Activated T-cell treated with anti-CD3 and anti-CD28 coated beads, Interleukin-2, amount 50 U/mL, for 24 hours (primary cell): ENCODE results near the gene CFAP99.
A peak's percentile ranks its signal among the peaks of the same experiment; 100 is the strongest.

Experiments
- DNase-seq: peaks from one replicate; pipeline ENCODE4 v3.0.0-alpha.2; 2020
- H3K27ac Mint-ChIP-seq: 2 replicates; pipeline ENCODE4 v1.8.0; 2020; ENCODE audit warnings: mild to moderate bottlenecking, mixed read lengths
- H3K27me3 Mint-ChIP-seq: 2 replicates; pipeline ENCODE4 v1.8.0; 2020; ENCODE audit warnings: mixed read lengths
- H3K36me3 Mint-ChIP-seq: 2 replicates; pipeline ENCODE4 v1.8.0; 2020; ENCODE audit warnings: low read depth, mixed read lengths
- H3K4me1 Mint-ChIP-seq: 2 replicates; pipeline ENCODE4 v1.8.0; 2020; ENCODE audit warnings: low read depth, mixed read lengths
- H3K4me3 Mint-ChIP-seq: 2 replicates; pipeline ENCODE4 v1.8.0; 2020; ENCODE audit warnings: mild to moderate bottlenecking, moderate library complexity, mixed read lengths
- H3K9me3 Mint-ChIP-seq: 2 replicates; pipeline ENCODE4 v1.8.0; 2020; ENCODE audit warnings: mixed read lengths

Gene CFAP99

GRCh38 chr4:2489841-2490552 lies 71.2 kb downstream of the CFAP99 start:
- Mint-ChIP-seq H3K9me3 (no peaks in the 10 kb centered on the region), H3K36me3 (peaks cover 87% of the 10 kb centered on the region), H3K27ac (peak overlapping the region; percentile 55), H3K4me3 (no peak overlapping the region), H3K27me3 (no peaks in the 10 kb centered on the region), H3K4me1 (peaks cover 63% of the 10 kb centered on the region)
- no peak for DNase-seq

GRCh38 chr4:2492970-2493369 lies 74.2 kb downstream of the CFAP99 start:
- Mint-ChIP-seq H3K27ac (peak overlapping the region; percentile 76), H3K27me3 (no peaks in the 10 kb centered on the region), H3K36me3 (peaks cover 94% of the 10 kb centered on the region), H3K9me3 (no peaks in the 10 kb centered on the region), H3K4me1 (peaks cover 35% of the 10 kb centered on the region), H3K4me3 (no peak overlapping the region)
- DNase-seq, result no peak

- peaks cover 94% of the 10 kb centered on the region for H3K36me3 Mint-ChIP-seq
- no peaks in the 10 kb centered on the region for H3K9me3 Mint-ChIP-seq
- no peak for DNase-seq
- no peaks in the 10 kb centered on the region for H3K27me3 Mint-ChIP-seq
- peak overlapping the region; percentile 36 for H3K27ac Mint-ChIP-seq
- H3K4me1 Mint-ChIP-seq, result peaks cover 26% of the 10 kb centered on the region
- no peak overlapping the region for H3K4me3 Mint-ChIP-seq
These were observed 76.2 kb downstream of the CFAP99 start for GRCh38 chr4:2494992-2495391.

- peaks cover 21% of the 10 kb centered on the region for H3K4me1 Mint-ChIP-seq
- DNase-seq, result no peak
- H3K4me3 Mint-ChIP-seq, result no peak overlapping the region
- H3K27ac Mint-ChIP-seq, result peak overlapping the region; percentile 37
- peaks cover 95% of the 10 kb centered on the region for H3K36me3 Mint-ChIP-seq
- no peaks in the 10 kb centered on the region for H3K9me3 Mint-ChIP-seq
- H3K27me3 Mint-ChIP-seq, result no peaks in the 10 kb centered on the region
These were observed 78.6 kb downstream of the CFAP99 start for GRCh38 chr4:2497324-2497723.

- DNase-seq, result no peak
- Mint-ChIP-seq H3K27ac (peak overlapping the region; percentile 37), H3K9me3 (no peaks in the 10 kb centered on the region), H3K27me3 (no peaks in the 10 kb centered on the region), H3K4me3 (no peak overlapping the region), H3K36me3 (peaks cover 95% of the 10 kb centered on the region), H3K4me1 (peaks cover 16% of the 10 kb centered on the region)
These were observed 79.2 kb downstream of the CFAP99 start for GRCh38 chr4:2497931-2498330.

GRCh38 chr4:2500547-2500946 lies 81.8 kb downstream of the CFAP99 start:
- Mint-ChIP-seq H3K27ac (peak overlapping the region; percentile 68), H3K9me3 (no peaks in the 10 kb centered on the region), H3K27me3 (no peaks in the 10 kb centered on the region), H3K4me3 (no peak overlapping the region), H3K36me3 (peaks cover 91% of the 10 kb centered on the region), H3K4me1 (peaks cover 14% of the 10 kb centered on the region)
- DNase-seq, result no peak

- Mint-ChIP-seq H3K27ac (peak overlapping the region; percentile 66), H3K4me1 (peaks cover 14% of the 10 kb centered on the region), H3K27me3 (no peaks in the 10 kb centered on the region), H3K4me3 (no peak overlapping the region), H3K36me3 (peaks cover 91% of the 10 kb centered on the region), H3K9me3 (no peaks in the 10 kb centered on the region)
- DNase-seq, result no peak
These were observed 82.4 kb downstream of the CFAP99 start for GRCh38 chr4:2501034-2501594.

GRCh38 chr4:2503809-2504208 lies 85.1 kb downstream of the CFAP99 start:
- Mint-ChIP-seq H3K36me3 (peaks cover 88% of the 10 kb centered on the region), H3K27ac (no peak overlapping the region), H3K27me3 (no peaks in the 10 kb centered on the region), H3K9me3 (no peaks in the 10 kb centered on the region), H3K4me1 (peaks cover 13% of the 10 kb centered on the region), H3K4me3 (no peak overlapping the region)
- no peak for DNase-seq

- H3K27ac Mint-ChIP-seq, result peak overlapping the region; percentile 60
These were observed 88.5 kb downstream of the CFAP99 start for GRCh38 chr4:2507259-2507658.

GRCh38 chr4:2507855-2508254 lies 89.1 kb downstream of the CFAP99 start:
- Mint-ChIP-seq H3K27ac (peak overlapping the region; percentile 60), H3K9me3 (no peaks in the 10 kb centered on the region), H3K27me3 (no peaks in the 10 kb centered on the region), H3K4me3 (no peak overlapping the region), H3K4me1 (peaks cover 6% of the 10 kb centered on the region), H3K36me3 (peaks cover 85% of the 10 kb centered on the region)
- DNase-seq, result no peak

More at GRCh38 chr4:2507259-2507658, 88.5 kb downstream of the CFAP99 start:
- Mint-ChIP-seq H3K4me3 (no peak overlapping the region), H3K4me1 (peaks cover 6% of the 10 kb centered on the region), H3K9me3 (no peaks in the 10 kb centered on the region), H3K36me3 (peaks cover 85% of the 10 kb centered on the region), H3K27me3 (no peaks in the 10 kb centered on the region)
- DNase-seq, result no peak

GRCh38 chr4:2510351-2511259 lies 91.8 kb downstream of the CFAP99 start:
- Mint-ChIP-seq H3K27ac (peak overlapping the region; percentile 67), H3K9me3 (no peaks in the 10 kb centered on the region), H3K4me3 (no peak overlapping the region), H3K4me1 (peaks cover 6% of the 10 kb centered on the region), H3K27me3 (no peaks in the 10 kb centered on the region), H3K36me3 (peaks cover 91% of the 10 kb centered on the region)
- no peak for DNase-seq

GRCh38 chr4:2511645-2512131 lies 92.9 kb downstream of the CFAP99 start:
- Mint-ChIP-seq H3K9me3 (no peaks in the 10 kb centered on the region), H3K27me3 (no peaks in the 10 kb centered on the region), H3K4me3 (no peak overlapping the region), H3K36me3 (peaks cover 91% of the 10 kb centered on the region), H3K27ac (peak overlapping the region; percentile 84), H3K4me1 (peaks cover 6% of the 10 kb centered on the region)
- DNase-seq, result no peak
